ENCODE data around the gene NCOA1. TPM values are rescaled to one million over a fixed set of nuclear protein-coding genes. Genes with fewer than 3 reads are reported as not detected.

Gene NCOA1
- total and polyA plus RNA-seq, 2 of the 4 experiments (the other 2 are of a cell fraction) = 6.7 to 11.3 TPM

DNA sequence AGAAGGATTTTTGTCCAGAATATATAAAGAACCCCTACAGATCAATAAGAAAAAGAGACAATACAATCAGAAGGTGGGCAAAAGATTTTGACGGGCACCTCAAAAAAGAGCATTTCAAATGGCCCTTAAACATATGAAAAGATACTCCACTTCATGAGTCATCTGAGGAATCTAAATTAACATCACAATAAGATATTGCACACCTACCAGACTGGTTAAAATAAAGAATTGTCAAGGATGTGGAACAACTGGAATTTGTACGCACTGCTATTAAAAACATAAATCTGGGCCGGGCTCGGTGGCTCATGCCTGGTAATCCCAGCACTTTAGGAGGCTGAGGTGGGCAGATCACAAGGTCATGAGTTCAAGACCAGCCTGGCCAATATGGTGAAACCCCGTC, 17.0 kb upstream of the NCOA1 start:
- no peaks in the 10 kb centered on the region for H3K9me3 ChIP-seq (ENCODE audit: control insufficient read depth, insufficient read depth, low read length)
- no peak overlapping the region for H2AK9ac ChIP-seq (replicated peaks; ENCODE audit: low read depth, low read length, poor library complexity)
- ATAC-seq (ENCODE audit: low read depth) (no peak), DNase-seq (no peak)
- no peak overlapping the region for H3K27ac ChIP-seq (ENCODE audit: insufficient read depth, low read length)
- no peak overlapping the region for H2AK5ac ChIP-seq (ENCODE audit: low read depth, low read length)
- no peaks in the 10 kb centered on the region for H3K9me1 ChIP-seq (ENCODE audit: insufficient read depth, low read length)
- no peak overlapping the region for H3K18ac ChIP-seq (ENCODE audit: low read depth, low read length)
- no peak overlapping the region for H3K14ac ChIP-seq (replicated peaks; ENCODE audit: low read depth, low read length)
- no peak overlapping the region for H4K5ac ChIP-seq (ENCODE audit: low read depth, low read length)
- in situ Hi-C loops (cut with MboI; ENCODE audit: low sequenced_read_pairs) (no loop called here), intact Hi-C loops (cut with micrococcal nuclease) (no loop called here), dilution Hi-C loops (cut with HindIII; ENCODE audit: low sequenced_read_pairs, unreplicated experiment) (no loop called here)
- WGBS, 2 experiments (ENCODE audit: extremely low coverage in 2 of 2, insufficient read length in 1 of 2) = no CpG with 5 or more reads among the region's 5 CpGs
- H3K23ac ChIP-seq (ENCODE audit: low read depth, low read length) = no peak overlapping the region
- H3K4me1 ChIP-seq (ENCODE audit: control insufficient read depth, insufficient read depth, low read length) = no peaks in the 10 kb centered on the region
- TF ChIP-seq FOS (IDR thresholded peaks at IDR 0.05; ENCODE audit: low read depth, low read length) (no peak), MAZ (IDR thresholded peaks at IDR 0.05; ENCODE audit: borderline replicate concordance, low read depth, low read length) (no peak), RAD21 (IDR thresholded peaks at IDR 0.05; ENCODE audit: low read length) (no peak), USF2 (IDR thresholded peaks at IDR 0.05; ENCODE audit: low read depth, low read length) (no peak), ELK1 (IDR thresholded peaks at IDR 0.05; ENCODE audit: borderline replicate concordance, low read depth, low read length) (no peak), CHD1 (IDR thresholded peaks at IDR 0.05; ENCODE audit: low read depth, low read length) (no peak), NFE2L2 (IDR thresholded peaks at IDR 0.05; ENCODE audit: low read depth, low read length) (no peak), SMC3 (IDR thresholded peaks at IDR 0.05; ENCODE audit: low read depth, low read length) (no peak), BHLHE40 (IDR thresholded peaks at IDR 0.05; ENCODE audit: low read depth, low read length) (no peak), MXI1 (IDR thresholded peaks at IDR 0.05; ENCODE audit: borderline replicate concordance, low read depth, low read length) (no peak), MAFK (IDR thresholded peaks at IDR 0.05; ENCODE audit: low read depth, low read length) (no peak)
- no peak overlapping the region for H3K4me3 ChIP-seq (ENCODE audit: insufficient read depth, low read depth, low read length)
- H3K9ac ChIP-seq (ENCODE audit: low read depth, low read length) = no peak overlapping the region
- H3K27me3 ChIP-seq (ENCODE audit: control insufficient read depth, insufficient read depth, low read length) = no peaks in the 10 kb centered on the region; the same call in 1 of the 2 replicates
- no peaks in the 10 kb centered on the region for H3K36me3 ChIP-seq (ENCODE audit: control insufficient read depth, insufficient read depth, low read length)
- H3K4ac ChIP-seq (ENCODE audit: low read depth, low read length) = no peak overlapping the region
- no peak overlapping the region for H2AFZ ChIP-seq (replicated peaks; ENCODE audit: low read length, poor library complexity)
- H4K91ac ChIP-seq (ENCODE audit: insufficient read depth, low read depth, low read length) = no peak overlapping the region
- H4K8ac ChIP-seq (ENCODE audit: low read depth in 2 of 2, low read length in 2 of 2) = no peak overlapping the region
- H4K20me1 ChIP-seq (ENCODE audit: insufficient read depth, low read length) = no peaks in the 10 kb centered on the region
- BruUV-seq (replicated peaks) = no TSS peak
- H2BK5ac ChIP-seq (ENCODE audit: low read depth, low read length, poor library complexity, severe bottlenecking) = no peak overlapping the region
- H3K79me1 ChIP-seq (ENCODE audit: low read depth in 1 of 2, low read length in 2 of 2) = no peaks in the 10 kb centered on the region
- ChIA-PET POLR2A (ENCODE audit: unreplicated experiment) (no interaction called here), CTCF (no interaction called here)
- H2BK15ac ChIP-seq (ENCODE audit: low read depth, low read length) = no peak overlapping the region
- H3K56ac ChIP-seq (ENCODE audit: extremely low read depth, insufficient read depth, low read length) = no peak overlapping the region
- H2BK20ac ChIP-seq (ENCODE audit: low read depth, low read length) = no peak overlapping the region
- H2BK120ac ChIP-seq (ENCODE audit: low read depth, low read length) = no peak overlapping the region
- no peak overlapping the region for H3K4me2 ChIP-seq (ENCODE audit: low read depth, low read length)

Data from IMR-90 (cell line).